H1 (cell line): ENCODE data around the gene SPON2. TPM values are rescaled to one million over a fixed set of nuclear protein-coding genes. Genes with fewer than 3 reads are reported as not detected.

Experiments
- CTCF ChIA-PET: fragments of 300-600 bp; sonication (Branson Sonifier 250); formaldehyde crosslinking; loops from one replicate; lab custom pipeline; 2021; ENCODE audit not compliant: partially characterized antibody; lab: Charles Lee
- POLR2A ChIA-PET: fragments of 300-600 bp; sonication (Branson Sonifier 250); formaldehyde crosslinking; loops from one replicate; lab custom pipeline; 2021; ENCODE audit warnings: inconsistent platforms; ENCODE audit not compliant: partially characterized antibody; lab: Charles Lee
- DNase-seq, 2 experiments: peaks; one replicate each; pipeline versions ENCODE4 v3.0.0 to v3.0.0-alpha.2; 2010 to 2022; ENCODE audit warnings: low spot score in 2 of 2, low read depth in 1 of 2, mixed read lengths in 1 of 2
- FAIRE-seq: peaks from 2 replicates; lab custom pipeline; 2011; peaks lifted over from hg19 to GRCh38; lab: Jason Lieb, UNC
- H2AFZ ChIP-seq: 2 replicates; pipeline ENCODE4 v1.8.1; 2012; ENCODE audit warnings: low read length, inconsistent platforms
- H2AK5ac ChIP-seq: 2 replicates; pipeline ENCODE4 v1.6.1; 2013; ENCODE audit warnings: low read depth, low read length
- H2BK120ac ChIP-seq: replicated peaks from 2 replicates; pipeline ENCODE3; 2013; ENCODE audit warnings: low read depth, low read length, inconsistent platforms
- H2BK12ac ChIP-seq: 2 replicates; pipeline ENCODE4 v1.6.1; 2013; ENCODE audit warnings: low read depth, low read length
- H2BK15ac ChIP-seq: 2 replicates; pipeline ENCODE4 v1.6.1; 2013; ENCODE audit warnings: low read length
- H2BK20ac ChIP-seq: 2 replicates; pipeline ENCODE4 v1.6.1; 2013; ENCODE audit warnings: low read length
- H2BK5ac ChIP-seq: 2 replicates; pipeline ENCODE4 v1.6.1; 2013; ENCODE audit warnings: low read depth, low read length
- H3K14ac ChIP-seq: 2 replicates; pipeline ENCODE4 v1.6.1; 2013; ENCODE audit warnings: inconsistent platforms; ENCODE audit not compliant: insufficient read length
- H3K18ac ChIP-seq: 2 replicates; pipeline ENCODE4 v1.6.1; 2013; ENCODE audit warnings: low read length; ENCODE audit errors: extremely low read depth
- H3K23ac ChIP-seq: 2 replicates; pipeline ENCODE4 v1.6.1; 2013; ENCODE audit warnings: inconsistent platforms; ENCODE audit not compliant: insufficient read length
- H3K23me2 ChIP-seq: 2 replicates; pipeline ENCODE4 v1.6.1; 2013; ENCODE audit warnings: low read depth, low read length
- H3K27ac ChIP-seq: 2 replicates; pipeline ENCODE4 v1.6.1; 2011; ENCODE audit warnings: low read depth, low read length, inconsistent platforms
- H3K27me3 ChIP-seq, 4 experiments: replicated peaks in 1 of 4; 1 replicate in 1 of 4; 2 replicates in 3 of 4; pipeline versions ENCODE4 v1.6.1 to v1.8.1; 2011 to 2013; ENCODE audit warnings: low read length in 3 of 4, mild to moderate bottlenecking in 3 of 4, inconsistent platforms in 2 of 4, mixed read lengths in 2 of 4, moderate library complexity in 1 of 4; ENCODE audit not compliant: control insufficient read depth in 3 of 4, insufficient read depth in 3 of 4; ENCODE audit errors: extremely low read depth in 1 of 4
- H3K36me3 ChIP-seq, 4 experiments: 2 replicates each; pipeline versions ENCODE4 v1.6.1 to v1.8.1; 2011 to 2013; ENCODE audit warnings: mild to moderate bottlenecking in 4 of 4, low read length in 3 of 4, moderate library complexity in 2 of 4, control low read depth in 1 of 4, inconsistent platforms in 1 of 4; ENCODE audit not compliant: insufficient read depth in 4 of 4, control insufficient read depth in 2 of 4
- H3K4ac ChIP-seq: replicated peaks from 2 replicates; pipeline ENCODE3; 2013; ENCODE audit warnings: low read length, low read depth, mixed read lengths, inconsistent platforms; ENCODE audit not compliant: insufficient read length
- H3K4me1 ChIP-seq, 4 experiments: replicated peaks in 1 of 4; 1 replicate in 1 of 4; 2 replicates in 3 of 4; pipeline versions ENCODE4 v1.6.1 to v1.8.1; 2011 to 2013; ENCODE audit warnings: low read length in 3 of 4, inconsistent platforms in 2 of 4, mixed read lengths in 1 of 4; ENCODE audit not compliant: insufficient read depth in 4 of 4, control insufficient read depth in 3 of 4
- H3K4me2 ChIP-seq, 2 experiments: 2 replicates each; pipeline versions ENCODE4 v1.6.1 to v1.8.1; 2011 to 2013; ENCODE audit warnings: low read depth in 2 of 2, low read length in 2 of 2, control low read depth in 1 of 2, inconsistent platforms in 1 of 2, mild to moderate bottlenecking in 1 of 2; ENCODE audit not compliant: insufficient read depth in 1 of 2
- H3K4me3 ChIP-seq, 4 experiments: fragments of 200-600, 300-600 bp in 1 of 4; sonication (generic), shearing (Covaris generic), sonication (Bioruptor Twin) in 1 of 4; 2 replicates each; pipeline versions ENCODE4 v1.5.1 to v1.8.1; 2011 to 2016; ENCODE audit warnings: low read length in 4 of 4, low read depth in 3 of 4, control low read depth in 2 of 4, inconsistent platforms in 2 of 4, mild to moderate bottlenecking in 2 of 4, mixed read lengths in 1 of 4, moderate library complexity in 1 of 4; ENCODE audit not compliant: insufficient read depth in 2 of 4; ENCODE audit errors: extremely low read depth in 1 of 4
- H3K56ac ChIP-seq: replicated peaks from 2 replicates; pipeline ENCODE3; 2013; ENCODE audit warnings: low read depth, mild to moderate bottlenecking, mixed read lengths, low read length, inconsistent platforms; ENCODE audit not compliant: insufficient read length
- H3K79me1 ChIP-seq: 2 replicates; pipeline ENCODE4 v1.6.1; 2013; ENCODE audit warnings: low read depth, low read length, control low read depth
- H3K79me2 ChIP-seq, 2 experiments: 2 replicates each; pipeline versions ENCODE4 v1.6.1 to v1.8.1; 2012 to 2013; ENCODE audit warnings: low read length in 2 of 2, mild to moderate bottlenecking in 2 of 2, inconsistent platforms in 1 of 2; ENCODE audit not compliant: insufficient read depth in 2 of 2, control insufficient read depth in 1 of 2
- H3K9ac ChIP-seq, 4 experiments: replicated peaks in 1 of 4; 1 replicate in 1 of 4; 2 replicates in 3 of 4; pipeline versions ENCODE4 v1.6.1 to v1.8.1; 2011 to 2013; ENCODE audit warnings: low read depth in 3 of 4, low read length in 3 of 4, control low read depth in 2 of 4, mild to moderate bottlenecking in 2 of 4, moderate library complexity in 2 of 4, inconsistent platforms in 1 of 4; ENCODE audit errors: extremely low read depth in 1 of 4
- H3K9me3 ChIP-seq, 2 experiments: 2 replicates each; pipeline versions ENCODE4 v1.6.1 to v1.8.1; 2012 to 2013; ENCODE audit warnings: mild to moderate bottlenecking in 2 of 2, moderate library complexity in 2 of 2, control low read depth in 1 of 2, inconsistent platforms in 1 of 2, low read depth in 1 of 2, low read length in 1 of 2, mixed read lengths in 1 of 2; ENCODE audit not compliant: insufficient read depth in 2 of 2
- H4K20me1 ChIP-seq, 2 experiments: replicated peaks in 1 of 2; 2 replicates each; pipeline versions ENCODE3 to v1.8.1; 2011 to 2013; ENCODE audit warnings: inconsistent platforms in 2 of 2, low read length in 2 of 2, mild to moderate bottlenecking in 1 of 2; ENCODE audit not compliant: insufficient read depth in 2 of 2, control insufficient read depth in 1 of 2
- H4K5ac ChIP-seq: 2 replicates; pipeline ENCODE4 v1.6.1; 2013; ENCODE audit warnings: low read length, low read depth, mixed read lengths, inconsistent platforms; ENCODE audit not compliant: insufficient read length
- H4K8ac ChIP-seq: 2 replicates; pipeline ENCODE4 v1.8.0; 2013; ENCODE audit warnings: mild to moderate bottlenecking, moderate library complexity, low read length, inconsistent platforms; ENCODE audit not compliant: insufficient read depth; ENCODE audit errors: extremely low read depth
- H4K91ac ChIP-seq: replicated peaks from 2 replicates; pipeline ENCODE3; 2013; ENCODE audit warnings: low read length, mixed read lengths, inconsistent platforms; ENCODE audit not compliant: insufficient read length
- ASH2L ChIP-seq: fragments of 200-600, 300-600 bp; sonication (generic); IDR thresholded peaks from one replicate; pipeline ENCODE4 v1.7.1; 2017; ENCODE audit warnings: low read length
- BRCA1 ChIP-seq: IDR thresholded peaks from 2 replicates; pipeline ENCODE4 v1.6.1; 2012; ENCODE audit warnings: low read depth, low read length, improper control_type of control experiment
- CEBPB ChIP-seq: IDR thresholded peaks from 2 replicates; pipeline ENCODE4 v1.6.1; 2012; ENCODE audit warnings: low read depth, low read length
- CHD1 ChIP-seq: IDR thresholded peaks from 2 replicates; pipeline ENCODE4 v1.6.1; 2012; ENCODE audit warnings: low read depth, low read length, improper control_type of control experiment
- GABPA ChIP-seq: IDR thresholded peaks from 2 replicates; pipeline ENCODE4 v1.6.1; 2011; ENCODE audit warnings: mild to moderate bottlenecking, low read length, moderate library complexity, borderline replicate concordance; ENCODE audit not compliant: insufficient read depth
- KDM1A ChIP-seq: fragments of 200-600, 300-600 bp; sonication (generic); IDR thresholded peaks from 2 replicates; pipeline ENCODE4 v1.7.1; 2016; ENCODE audit warnings: mild to moderate bottlenecking, low read length, borderline replicate concordance
- KDM5A ChIP-seq: fragments of 200-600 bp; IDR thresholded peaks from 2 replicates; pipeline ENCODE4 v1.7.1; 2012; ENCODE audit warnings: mild to moderate bottlenecking, low read length, inconsistent platforms, mixed read lengths
- RAD21 ChIP-seq, 2 experiments: IDR thresholded peaks in 1 of 2; conservative IDR thresholded peaks in 1 of 2; 2 replicates each; pipeline ENCODE4 v1.6.1; 2011; ENCODE audit warnings: low read depth in 2 of 2, low read length in 2 of 2, improper control_type of control experiment in 1 of 2, inconsistent platforms in 1 of 2, mild to moderate bottlenecking in 1 of 2, moderate library complexity in 1 of 2
- SIX5 ChIP-seq: IDR thresholded peaks from 2 replicates; pipeline ENCODE4 v1.6.1; 2011; ENCODE audit warnings: mild to moderate bottlenecking, low read depth, low read length
- SUZ12 ChIP-seq: fragments of 200-600 bp; sonication (generic); IDR thresholded peaks from 2 replicates; pipeline ENCODE4 v1.6.1; 2012; ENCODE audit warnings: mild to moderate bottlenecking, inconsistent platforms, low read length, moderate library complexity, mixed read lengths
- TAF1 ChIP-seq: IDR thresholded peaks from 2 replicates; pipeline ENCODE4 v1.6.1; 2011; ENCODE audit warnings: mild to moderate bottlenecking, low read depth, low read length
- YY1 ChIP-seq: IDR thresholded peaks from 2 replicates; pipeline ENCODE4 v1.6.1; 2011; ENCODE audit warnings: low read depth, mild to moderate bottlenecking, low read length
- whole genome bisulfite sequencing, 2 experiments: shearing (Covaris generic) in 1 of 2; methylation state at CpG; one replicate each; pipeline versions ENCODE4 v1.1.6 to v1.1.7; 2013 to 2015; ENCODE audit warnings: low lambda C conversion rate in 2 of 2, mixed read lengths in 2 of 2, inconsistent platforms in 1 of 2, low coverage in 1 of 2, missing lambda C conversion rate in 1 of 2; ENCODE audit not compliant: insufficient replicate concordance in 2 of 2, insufficient coverage in 1 of 2, insufficient read length in 1 of 2; ENCODE audit errors: extremely low coverage in 1 of 2, missing lambda C conversion rate in 1 of 2; 5-methylcytosine and 5-hydroxymethylcytosine counted together
- polyA plus RNA-seq, 7 experiments: library from polyadenylated mRNA; depleted of rRNA in 3 of 7; stranded (reverse) in 5 of 7; unstranded in 2 of 7; fragments of >200 nt in 5 of 7; fragments of 200-250 nt in 2 of 7; gene quantifications; 1 replicate in 5 of 7; 2 replicates in 1 of 7; 4 replicates in 1 of 7; pipeline versions ENCODE4 v1.2.1 to v1.2.3, GENCODE V29; 2011 to 2013; ENCODE audit warnings: missing spikeins in 2 of 7, mixed read lengths in 2 of 7
- total RNA-seq: library from RNA; stranded (reverse); fragmentation: NEBNext Ultra II Directional; extraction: Animal tissue kit (Norgen Biotek cat#: 25700); gene quantifications from 2 replicates; pipeline ENCODE4 v1.2.1, GENCODE V29; 2021

SPON2 gene
- total and polyA plus RNA-seq, 2 of the 8 experiments (the other 6 are each of a cell fraction or from before 2014, with no cell fraction given), result 2.8 to 3.2 TPM

- Histone ChIP-seq H2BK20ac (no peak overlapping the region), H4K91ac (no peak overlapping the region), H2BK5ac (no peak overlapping the region), H4K8ac (no peak overlapping the region), H3K4me1 (peaks cover 0 to 16% (median 5%) of the 10 kb centered on the region in 4 experiments; a peak in 5 of 7 replicates), H3K56ac (no peak overlapping the region), H2BK12ac (no peak overlapping the region), H3K4ac (no peak overlapping the region), H3K9ac (no peak overlapping the region), H2AK5ac (no peak overlapping the region), H3K4me2 (no peak overlapping the region), H4K20me1 (peaks cover 0 to 5% of the 10 kb centered on the region in 2 experiments), H3K4me3 (no peak overlapping the region), H3K23ac (no peak overlapping the region), H3K9me3 (peaks cover 7 to 13% of the 10 kb centered on the region in 2 experiments), H3K18ac (no peak overlapping the region), H3K23me2 (peaks cover 7% of the 10 kb centered on the region; the same call in 1 of the 2 replicates), H3K14ac (no peak overlapping the region), H3K36me3 (peaks cover 0 to 2% (median 0%) of the 10 kb centered on the region in 4 experiments; a peak in 1 of 8 replicates), H4K5ac (no peak overlapping the region), H3K79me1 (no peaks in the 10 kb centered on the region), H2AFZ (no peak overlapping the region), H3K27me3 (peaks cover 24 to 34% (median 29%) of the 10 kb centered on the region in 4 experiments), H3K27ac (no peak overlapping the region), H2BK120ac (no peak overlapping the region), H3K79me2 (no peaks in the 10 kb centered on the region; a peak in 1 of 4 replicates), H2BK15ac (no peak overlapping the region)
- ChIA-PET CTCF (interaction anchor here (0.7 to 2.0 kb wide), 6 partner anchors 9 to 92 kb away, joined by 3 to 6 read pairs (median 4); no protein-coding TSS in a partner anchor), POLR2A (interaction anchor here (0.7 kb wide), 2 partner anchors 9 to 32 kb away, joined by 3 to 4 read pairs; no protein-coding TSS in a partner anchor)
- DNase-seq, result no peak
- FAIRE-seq, result no peak
- 93% methylated on average over 7 of the region's 7 CpGs; no CpG with 5 or more reads in 1 of the 2 experiments for WGBS, 2 experiments
- TF ChIP-seq TAF1, result no peak
- TF ChIP-seq SUZ12, result no peak
- no peak for TF ChIP-seq GABPA
- TF ChIP-seq CEBPB, result no peak
- no peak for TF ChIP-seq YY1
- no peak for TF ChIP-seq KDM1A
- no peak for TF ChIP-seq ASH2L
- no peak for TF ChIP-seq CHD1
- TF ChIP-seq KDM5A, result no peak
- TF ChIP-seq BRCA1, result no peak
- TF ChIP-seq RAD21 (IDR thresholded peaks at IDR 0.05 in 1 of 2, conservative IDR thresholded peaks at IDR 0.05 in 1 of 2; ENCODE audit: low read depth in 2 of 2, low read length in 2 of 2), result no peak
- TF ChIP-seq SIX5, result no peak
Observed at GRCh38 chr4:1175635-1176229, 3.3 kb upstream of the SPON2 start.
